ENCODE measurements around the gene HDAC5.
A peak's percentile ranks its signal among the peaks of the same experiment; 100 is the strongest.

HDAC5 gene

GRCh38 chr17:44095388-44095646 is 28.1 kb downstream of the HDAC5 start:
- ChIA-PET CTCF (interaction anchor here (0.6 to 4.6 kb wide), 7 partner anchors 11 to 107 kb away, joined by 3 to 33 read pairs (median 3); partner anchors contain the start of gene G6PC3), POLR2A (interaction anchor here (0.6 to 1.5 kb wide), 11 partner anchors 8 to 240 kb away, joined by 3 to 9 read pairs (median 3); partner anchors contain the start of genes G6PC3 and TMUB2)
- no peaks in the 10 kb centered on the region for H3K9me3 ChIP-seq (ENCODE audit: control insufficient read depth, insufficient read depth, low read depth, low read length)
- H3K4me1 ChIP-seq (ENCODE audit: control insufficient read depth, insufficient read depth, low read length): peaks cover 10% of the 10 kb centered on the region; the same call in 1 of the 2 replicates
- H3K4me3 ChIP-seq (ENCODE audit: low read depth, low read length): no peak overlapping the region
- no peak overlapping the region; the same call in 1 of the 2 replicates for H3K27ac ChIP-seq (ENCODE audit: extremely low read depth, low read depth, low read length)
- TF ChIP-seq OVOL3 (tag by site-specific recombination; IDR thresholded peaks at IDR 0.05) (0 out of 2 replicates have a peak, but pooled peaks have one; percentile 74), ZNF555 (tag by site-specific recombination; conservative IDR thresholded peaks at IDR 0.05) (no peak), SCRT2 (tag by site-specific recombination; IDR thresholded peaks at IDR 0.05) (0 out of 2 replicates have a peak, but pooled peaks have one; percentile 10), ZNF174 (tag by site-specific recombination; IDR thresholded peaks at IDR 0.05) (no peak), ZNF223 (tag by site-specific recombination; IDR thresholded peaks at IDR 0.05) (peak; percentile 49; the same call in 1 of the 2 replicates)
- peaks cover 0 to 25% of the 10 kb centered on the region in 2 experiments; a peak in 2 of 3 replicates for H3K36me3 ChIP-seq (ENCODE audit: control insufficient read depth in 2 of 2, insufficient read depth in 1 of 2, low read length in 2 of 2)

GRCh38 chr17:44094701-44095387 is 28.6 kb downstream of the HDAC5 start:
- Histone ChIP-seq H3K36me3 (ENCODE audit: control insufficient read depth in 2 of 2, insufficient read depth in 1 of 2, low read length in 2 of 2) (peaks cover 0 to 25% of the 10 kb centered on the region in 2 experiments; a peak in 2 of 3 replicates), H3K4me1 (ENCODE audit: control insufficient read depth, insufficient read depth, low read length) (peaks cover 10% of the 10 kb centered on the region; the same call in 1 of the 2 replicates), H3K27ac (ENCODE audit: extremely low read depth, low read depth, low read length) (no peak overlapping the region; the same call in 1 of the 2 replicates), H3K9me3 (ENCODE audit: control insufficient read depth, insufficient read depth, low read depth, low read length) (no peaks in the 10 kb centered on the region), H3K4me3 (ENCODE audit: low read depth, low read length) (no peak overlapping the region)
- ChIA-PET POLR2A (interaction anchor here (0.6 to 1.5 kb wide), 10 partner anchors 8 to 239 kb away, joined by 3 to 9 read pairs (median 4); partner anchors contain the start of genes G6PC3 and TMUB2), CTCF (interaction anchor here (0.6 to 4.6 kb wide), 6 partner anchors 10 to 76 kb away, joined by 3 to 33 read pairs (median 3); partner anchors contain the start of gene G6PC3)
- TF ChIP-seq ZNF121 (tag by site-specific recombination; IDR thresholded peaks at IDR 0.05): peak; percentile 90
- TF ChIP-seq ZNF664 (tag by site-specific recombination; IDR thresholded peaks at IDR 0.05): peak; percentile 52; the same call in 1 of the 2 replicates
- no peak for TF ChIP-seq ZEB2 (tag by site-specific recombination; IDR thresholded peaks at IDR 0.05)
- no peak for TF ChIP-seq ZNF670 (tag by site-specific recombination; IDR thresholded peaks at IDR 0.05; ENCODE audit: low read depth)

- H3K36me3 ChIP-seq (ENCODE audit: control insufficient read depth in 2 of 2, insufficient read depth in 1 of 2, low read length in 2 of 2): peaks cover 0 to 31% of the 10 kb centered on the region in 2 experiments; a peak in 2 of 3 replicates
- no peaks in the 10 kb centered on the region for H3K9me3 ChIP-seq (ENCODE audit: control insufficient read depth, insufficient read depth, low read depth, low read length)
- peaks cover 10% of the 10 kb centered on the region; the same call in 1 of the 2 replicates for H3K4me1 ChIP-seq (ENCODE audit: control insufficient read depth, insufficient read depth, low read length)
- no peak overlapping the region for H3K27ac ChIP-seq (ENCODE audit: extremely low read depth, low read depth, low read length)
- ChIA-PET CTCF (interaction anchor here (0.6 to 1.1 kb wide), 3 partner anchors 22 to 92 kb away, joined by 3 to 4 read pairs (median 3); no protein-coding TSS in a partner anchor), POLR2A (no interaction called here)
- H3K4me3 ChIP-seq (ENCODE audit: low read depth, low read length): no peak overlapping the region
- TF ChIP-seq ZNF585B (tag by site-specific recombination; IDR thresholded peaks at IDR 0.05): no peak
- no peak for TF ChIP-seq ATF2 (tag by site-specific recombination; IDR thresholded peaks at IDR 0.05; ENCODE audit: low read depth)
- 0 out of 2 replicates have a peak, but pooled peaks have one; percentile 26 for TF ChIP-seq ZNF600 (tag by site-specific recombination; IDR thresholded peaks at IDR 0.05)
- no peak for TF ChIP-seq ZSCAN5A (tag by site-specific recombination; IDR thresholded peaks at IDR 0.05)
- TF ChIP-seq ZNF280D (tag by site-specific recombination; IDR thresholded peaks at IDR 0.05): no peak
- no peak for TF ChIP-seq ZNF10 (tag by site-specific recombination; IDR thresholded peaks at IDR 0.05)
- TF ChIP-seq PBX3 (CRISPR knock-in tag; IDR thresholded peaks at IDR 0.05): 0 out of 2 replicates have a peak, but pooled peaks have one; percentile 29
- 0 out of 2 replicates have a peak, but pooled peaks have one; percentile 13 for TF ChIP-seq ZIC2 (tag by site-specific recombination; IDR thresholded peaks at IDR 0.05)
- TF ChIP-seq ZNF341 (tag by site-specific recombination; IDR thresholded peaks at IDR 0.05; ENCODE audit: low read depth): 0 out of 2 replicates have a peak, but pooled peaks have one; percentile 13
- TF ChIP-seq YY2 (tag by site-specific recombination; IDR thresholded peaks at IDR 0.05): no peak
- peak; percentile 88 for TF ChIP-seq OSR2 (tag by site-specific recombination; IDR thresholded peaks at IDR 0.05)
- no peak for TF ChIP-seq ZNF416 (tag by site-specific recombination; IDR thresholded peaks at IDR 0.05)
- TF ChIP-seq FEZF1 (tag by site-specific recombination; IDR thresholded peaks at IDR 0.05): 0 out of 2 replicates have a peak, but pooled peaks have one; percentile 10
Observed at GRCh38 chr17:44093231-44093900, 30.1 kb downstream of the HDAC5 start.
